Measurements from ENCODE around the gene WT1. TPM values are rescaled to one million over a fixed set of nuclear protein-coding genes. Genes with fewer than 3 reads are reported as not detected.

The WT1 gene
- total RNA-seq, 2 experiments from 2014 or later: not detected

DNA sequence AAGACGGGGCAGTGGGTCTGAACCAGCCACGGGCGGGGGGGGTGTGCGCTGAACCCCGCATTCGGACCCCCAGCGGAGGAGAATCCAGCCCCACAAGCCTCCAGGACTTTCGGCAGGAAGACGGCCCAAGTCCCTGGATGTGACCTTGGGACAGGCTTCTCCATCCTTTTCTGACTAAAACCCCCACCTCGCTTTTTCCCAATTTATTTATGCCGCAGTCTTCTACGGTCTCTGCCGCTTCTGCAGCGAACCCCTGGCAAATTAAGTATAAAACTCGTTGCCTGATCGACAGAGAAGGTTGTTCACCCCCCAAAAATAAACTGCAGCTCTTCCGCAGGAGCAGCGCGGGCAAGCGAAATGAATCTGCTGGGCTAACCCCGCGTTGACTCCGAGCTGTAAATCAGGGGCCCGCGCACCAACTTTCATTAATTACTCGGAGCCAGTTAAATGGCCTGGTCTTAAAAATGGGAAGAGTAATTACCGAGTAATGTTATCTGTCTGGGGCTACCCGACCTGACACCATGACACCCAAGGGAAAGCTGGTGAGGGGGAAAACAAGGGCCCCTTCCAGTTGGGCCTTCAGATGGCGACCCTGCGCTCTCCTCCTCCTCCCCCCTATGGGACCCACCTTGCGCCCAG is 6.6 kb downstream of the WT1 start:
- ATAC-seq (no peak), DNase-seq (no peak)
- Mint-ChIP-seq H3K36me3 (ENCODE audit: low read depth) (no peaks in the 10 kb centered on the region), H3K4me1 (ENCODE audit: low read depth) (peaks cover 7% of the 10 kb centered on the region), H3K9me3 (no peaks in the 10 kb centered on the region), H3K27ac (no peak overlapping the region), H3K27me3 (peaks cover 86% of the 10 kb centered on the region), H3K4me3 (no peak overlapping the region)
- ChIA-PET POLR2A (no interaction called here), CTCF (interaction anchor here (1.2 kb wide), 1 partner anchor 105 kb away, joined by 3 read pairs; no protein-coding TSS in a partner anchor)
- TF ChIP-seq CTCF (IDR thresholded peaks at IDR 0.05): no peak
- intact Hi-C loops (cut with micrococcal nuclease): loop anchor here (10.0 kb wide), 1 partner anchor 104 kb away; no protein-coding TSS in a partner anchor

DNA sequence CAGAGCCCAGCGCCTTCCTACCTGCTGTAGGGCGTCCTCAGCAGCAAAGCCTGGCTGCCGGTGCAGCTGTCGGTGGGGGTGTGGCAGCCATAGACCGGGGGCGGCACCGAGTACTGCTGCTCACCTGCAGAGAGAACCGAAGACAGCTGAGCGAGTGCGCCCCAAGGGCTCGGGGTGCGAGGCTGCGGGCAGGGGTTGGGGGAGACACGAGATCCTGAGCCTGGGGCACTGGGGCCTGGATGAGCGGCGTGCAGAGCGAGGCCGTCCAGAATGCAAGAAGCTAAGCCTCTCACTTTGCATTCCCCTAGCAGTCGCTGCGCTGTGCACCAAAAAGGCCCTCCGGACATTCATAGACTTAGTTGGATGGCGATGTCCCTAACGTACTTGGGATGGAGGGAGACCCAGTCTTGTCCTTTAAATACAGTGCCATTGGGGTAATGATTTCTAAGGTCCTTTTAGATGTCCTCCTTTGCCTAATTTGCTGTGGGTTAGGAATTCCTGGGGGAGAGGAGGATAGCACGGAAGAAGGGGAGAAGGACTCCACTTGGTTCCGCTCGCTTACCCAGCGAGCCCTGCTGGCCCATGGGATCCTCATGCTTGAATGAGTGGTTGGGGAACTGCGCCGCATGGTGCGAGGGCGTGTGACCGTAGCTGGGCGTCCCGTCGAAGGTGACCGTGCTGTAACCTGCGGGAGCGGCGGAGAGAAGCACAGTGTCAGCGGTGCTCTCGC is 7.2 kb downstream of the WT1 start:
- Mint-ChIP-seq H3K36me3 (ENCODE audit: low read depth) (no peaks in the 10 kb centered on the region), H3K27ac (no peak overlapping the region), H3K9me3 (no peaks in the 10 kb centered on the region), H3K27me3 (peaks cover 84% of the 10 kb centered on the region), H3K4me3 (no peak overlapping the region), H3K4me1 (ENCODE audit: low read depth) (peaks cover 4% of the 10 kb centered on the region)
- no peak for ATAC-seq
- no peak for DNase-seq
- ChIA-PET POLR2A (no interaction called here), CTCF (interaction anchor here (0.9 kb wide), 1 partner anchor 15 kb away, joined by 3 read pairs; no protein-coding TSS in a partner anchor)
- TF ChIP-seq CTCF (IDR thresholded peaks at IDR 0.05): no peak
- intact Hi-C loops (cut with micrococcal nuclease): loop anchor here (10.0 kb wide), 1 partner anchor 103 kb away; no protein-coding TSS in a partner anchor

DNA sequence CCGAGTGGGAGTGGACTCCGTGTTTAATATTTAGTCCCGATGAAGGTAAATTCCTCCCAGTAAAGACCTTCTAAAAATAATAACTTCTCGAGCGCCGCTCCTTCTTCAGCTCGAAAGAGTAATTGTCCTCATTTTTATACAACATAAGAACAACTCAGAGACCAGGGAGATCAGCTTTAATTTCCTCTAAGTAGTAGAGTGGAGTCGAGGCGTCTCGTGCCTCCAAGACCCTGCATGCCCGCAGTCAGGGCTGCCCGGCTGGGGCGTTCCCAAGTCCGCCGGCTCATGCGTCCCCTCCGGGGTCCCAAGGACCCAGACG is 7.8 kb downstream of the WT1 start:
- no peak for ATAC-seq
- H3K4me1 Mint-ChIP-seq (ENCODE audit: low read depth): no peaks in the 10 kb centered on the region
- ChIA-PET CTCF (interaction anchor here (0.9 kb wide), 1 partner anchor 15 kb away, joined by 3 read pairs; no protein-coding TSS in a partner anchor), POLR2A (no interaction called here)
- peaks cover 81% of the 10 kb centered on the region for H3K27me3 Mint-ChIP-seq
- no peak for TF ChIP-seq CTCF (IDR thresholded peaks at IDR 0.05)
- no peaks in the 10 kb centered on the region for H3K36me3 Mint-ChIP-seq (ENCODE audit: low read depth)
- no peak overlapping the region for H3K4me3 Mint-ChIP-seq
- H3K27ac Mint-ChIP-seq: no peak overlapping the region
- no peak for DNase-seq
- no peaks in the 10 kb centered on the region for H3K9me3 Mint-ChIP-seq
- intact Hi-C loops (cut with micrococcal nuclease): loop anchor here (10.0 kb wide), 1 partner anchor 103 kb away; no protein-coding TSS in a partner anchor

- Mint-ChIP-seq H3K4me1 (ENCODE audit: low read depth) (no peaks in the 10 kb centered on the region), H3K4me3 (no peak overlapping the region), H3K27me3 (peaks cover 77% of the 10 kb centered on the region), H3K9me3 (no peaks in the 10 kb centered on the region), H3K27ac (no peak overlapping the region), H3K36me3 (ENCODE audit: low read depth) (no peaks in the 10 kb centered on the region)
- DNase-seq (no peak), ATAC-seq (no peak)
- intact Hi-C loops (cut with micrococcal nuclease): loop anchor here (10.0 kb wide), 1 partner anchor 102 kb away; no protein-coding TSS in a partner anchor
- ChIA-PET CTCF (interaction anchor here (0.9 kb wide), 1 partner anchor 16 kb away, joined by 3 read pairs; no protein-coding TSS in a partner anchor), POLR2A (no interaction called here)
- TF ChIP-seq CTCF (IDR thresholded peaks at IDR 0.05): no peak
These were observed 8.3 kb downstream of the WT1 start for GRCh38 chr11:32426819-32427615.

All from activated CD8-positive, alpha-beta T cell treated with anti-CD3 and anti-CD28 coated beads for 36 hours (primary cell).